Thyroid gland (tissue), 4 donors: Measurements from ENCODE around the gene ZNF33A.

Source experiments
- POLR2A ChIP-seq, 2 donors: fragments of 450-650 bp; IDR thresholded peaks; one replicate each; pipeline ENCODE4 v1.6.1; 2017; ENCODE audit warnings: antibody characterized with exemption in 2 of 2, mild to moderate bottlenecking in 2 of 2, moderate library complexity in 1 of 2
- TF ChIP-seq, protein P1 (sequence below), 6 experiments: fragments of 200-600 bp in 3 of 6; fragments of 450-650 bp in 3 of 6; sonication (generic) in 3 of 6; IDR thresholded peaks; one replicate each; pipeline ENCODE4 v1.5.1; 2016 to 2019; ENCODE audit warnings: antibody characterized with exemption in 6 of 6, mild to moderate bottlenecking in 2 of 6, inconsistent platforms in 1 of 6, moderate library complexity in 1 of 6

GRCh38 chr10:38027986-38028385 lies 17.5 kb downstream of the ZNF33A start:
- TF ChIP-seq, protein P1, sequence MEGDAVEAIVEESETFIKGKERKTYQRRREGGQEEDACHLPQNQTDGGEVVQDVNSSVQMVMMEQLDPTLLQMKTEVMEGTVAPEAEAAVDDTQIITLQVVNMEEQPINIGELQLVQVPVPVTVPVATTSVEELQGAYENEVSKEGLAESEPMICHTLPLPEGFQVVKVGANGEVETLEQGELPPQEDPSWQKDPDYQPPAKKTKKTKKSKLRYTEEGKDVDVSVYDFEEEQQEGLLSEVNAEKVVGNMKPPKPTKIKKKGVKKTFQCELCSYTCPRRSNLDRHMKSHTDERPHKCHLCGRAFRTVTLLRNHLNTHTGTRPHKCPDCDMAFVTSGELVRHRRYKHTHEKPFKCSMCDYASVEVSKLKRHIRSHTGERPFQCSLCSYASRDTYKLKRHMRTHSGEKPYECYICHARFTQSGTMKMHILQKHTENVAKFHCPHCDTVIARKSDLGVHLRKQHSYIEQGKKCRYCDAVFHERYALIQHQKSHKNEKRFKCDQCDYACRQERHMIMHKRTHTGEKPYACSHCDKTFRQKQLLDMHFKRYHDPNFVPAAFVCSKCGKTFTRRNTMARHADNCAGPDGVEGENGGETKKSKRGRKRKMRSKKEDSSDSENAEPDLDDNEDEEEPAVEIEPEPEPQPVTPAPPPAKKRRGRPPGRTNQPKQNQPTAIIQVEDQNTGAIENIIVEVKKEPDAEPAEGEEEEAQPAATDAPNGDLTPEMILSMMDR (IDR thresholded peaks at IDR 0.05): no peak
- TF ChIP-seq POLR2A (IDR thresholded peaks at IDR 0.05): no peak
